PC-9 (cell line): ENCODE data around the gene WDFY3. TPM values are rescaled to one million over a fixed set of nuclear protein-coding genes. Genes with fewer than 3 reads are reported as not detected.

Experiments used
- BruUV-seq: library from RNA; stranded (reverse); fragments of 400-500 nt; replicated peaks from 2 replicates; lab custom pipeline; 2021; lab: Mats Ljungman, UMichigan
- CTCF ChIA-PET: fragments of 300-600 bp; sonication (Branson Sonifier 250); formaldehyde crosslinking; loops from one replicate; lab custom pipeline; 2022; ENCODE audit warnings: antibody characterized with exemption; lab: Charles Lee
- POLR2A ChIA-PET: fragments of 300-600 bp; sonication (Branson Sonifier 250); formaldehyde crosslinking; loops from one replicate; lab custom pipeline; 2022; ENCODE audit warnings: antibody characterized with exemption; ENCODE audit not compliant: unreplicated experiment; lab: Charles Lee
- DNase-seq, 2 experiments: peaks; one replicate each; pipeline versions ENCODE4 v3.0.0 to v3.0.0-alpha.2; 2015 to 2022; ENCODE audit warnings: mixed read lengths in 1 of 2
- H2AFZ ChIP-seq: fragments of 200-600 bp; sonication (generic); 2 replicates; pipeline ENCODE4 v1.8.1; 2017; ENCODE audit warnings: antibody characterized with exemption
- H3F3A ChIP-seq: fragments of 200-600 bp; sonication (generic); 2 replicates; pipeline ENCODE4 v1.8.1; 2017; ENCODE audit warnings: antibody characterized with exemption, mild to moderate bottlenecking, low read depth; ENCODE audit not compliant: insufficient read depth
- H3K27ac ChIP-seq: fragments of 200-600 bp; sonication (generic); 2 replicates; pipeline ENCODE4 v1.6.1; 2016; ENCODE audit warnings: mixed run types
- H3K27me3 ChIP-seq: fragments of 200-600 bp; sonication (generic); 2 replicates; pipeline ENCODE4 v1.6.1; 2016; ENCODE audit warnings: low read depth, mixed run types; ENCODE audit not compliant: insufficient read depth
- H3K36me3 ChIP-seq: fragments of 200-600 bp; sonication (generic); 2 replicates; pipeline ENCODE4 v1.6.1; 2016; ENCODE audit warnings: low read depth, mixed run types
- H3K4me1 ChIP-seq: fragments of 200-600 bp; sonication (generic); replicated peaks from 2 replicates; pipeline ENCODE4 v1.6.1; 2016; ENCODE audit warnings: mixed run types; ENCODE audit not compliant: insufficient read depth
- H3K4me2 ChIP-seq: fragments of 200-600 bp; sonication (generic); 2 replicates; pipeline ENCODE4 v1.6.1; 2017; ENCODE audit warnings: mixed run types
- H3K4me3 ChIP-seq: fragments of 200-600 bp; sonication (generic); 2 replicates; pipeline ENCODE4 v1.6.1; 2016; ENCODE audit warnings: mixed run types
- H3K79me2 ChIP-seq: fragments of 200-600 bp; sonication (generic); 2 replicates; pipeline ENCODE4 v1.6.1; 2017; ENCODE audit warnings: low read depth, mixed run types
- H3K9me2 ChIP-seq: fragments of 200-600 bp; sonication (generic); 2 replicates; pipeline ENCODE4 v1.8.1; 2017; ENCODE audit warnings: mild to moderate bottlenecking; ENCODE audit not compliant: insufficient read depth
- H3K9me3 ChIP-seq: fragments of 200-600 bp; sonication (generic); 2 replicates; pipeline ENCODE4 v1.8.1; 2016; ENCODE audit warnings: low read depth; ENCODE audit not compliant: insufficient read depth
- H4K20me1 ChIP-seq: fragments of 200-600 bp; sonication (generic); 2 replicates; pipeline ENCODE4 v1.8.1; 2017; ENCODE audit not compliant: insufficient read depth
- CTCF ChIP-seq: fragments of 200-600 bp; sonication (generic); conservative IDR thresholded peaks from 2 replicates; pipeline ENCODE4 v1.6.1; 2017; ENCODE audit warnings: mixed run types, antibody characterized with exemption, mild to moderate bottlenecking, moderate library complexity
- EZH2 ChIP-seq: fragments of 200-600 bp; sonication (generic); IDR thresholded peaks from 2 replicates; pipeline ENCODE4 v1.8.0; 2017; ENCODE audit warnings: antibody characterized with exemption, low read depth
- intact Hi-C: fragments of 100-400 bp; cut with micrococcal nuclease; formaldehyde crosslinking; loops from one replicate; pipeline ENCODE4 v1.10.0; 2022; ENCODE audit not compliant: unreplicated experiment
- total RNA-seq: library from RNA; stranded (reverse); gene quantifications from 2 replicates; pipeline ENCODE4 v1.2.3, GENCODE V29; 2021

Gene WDFY3
- total RNA-seq, 1 experiment from 2014 or later = 35.4 TPM

GRCh38 chr4:84912741-84913140 is 53.7 kb downstream of the WDFY3 start:
- H3K4me3 ChIP-seq = no peak overlapping the region
- CTCF ChIA-PET = no interaction called here
- H3K9me3 ChIP-seq = no peaks in the 10 kb centered on the region
- intact Hi-C loops = no loop called here
- DNase-seq = no peak
- H3F3A ChIP-seq = peaks cover 18% of the 10 kb centered on the region; the same call in 1 of the 2 replicates
- TF ChIP-seq EZH2 (no peak), CTCF (no peak)
- no peak overlapping the region for H2AFZ ChIP-seq
- no peaks in the 10 kb centered on the region for H3K79me2 ChIP-seq
- H3K4me2 ChIP-seq = no peak overlapping the region
- no peaks in the 10 kb centered on the region for H3K9me2 ChIP-seq
- H3K36me3 ChIP-seq = no peaks in the 10 kb centered on the region
- POLR2A ChIA-PET = no interaction called here
- H3K4me1 ChIP-seq = peaks cover 16% of the 10 kb centered on the region; the same call in 1 of the 2 replicates
- no peaks in the 10 kb centered on the region for H4K20me1 ChIP-seq
- no TSS peak for BruUV-seq
- no peak overlapping the region for H3K27ac ChIP-seq
- H3K27me3 ChIP-seq = no peaks in the 10 kb centered on the region

GRCh38 chr4:84908876-84909275 is 57.6 kb downstream of the WDFY3 start:
- Histone ChIP-seq H2AFZ (no peak overlapping the region), H3F3A (0 out of 2 replicates have a peak, but pooled peaks cover under 1% of the 10 kb centered on the region), H3K27me3 (no peaks in the 10 kb centered on the region), H3K9me2 (no peaks in the 10 kb centered on the region), H3K9me3 (no peaks in the 10 kb centered on the region), H3K4me1 (no peaks in the 10 kb centered on the region), H3K27ac (no peak overlapping the region), H4K20me1 (no peaks in the 10 kb centered on the region), H3K79me2 (no peaks in the 10 kb centered on the region), H3K36me3 (no peaks in the 10 kb centered on the region), H3K4me2 (no peak overlapping the region), H3K4me3 (no peak overlapping the region)
- TF ChIP-seq CTCF (no peak), EZH2 (no peak)
- DNase-seq = no peak
- BruUV-seq = no TSS peak
- POLR2A ChIA-PET = no interaction called here
- intact Hi-C loops = no loop called here
- CTCF ChIA-PET = no interaction called here

GRCh38 chr4:84907145-84907544 is 59.3 kb downstream of the WDFY3 start:
- intact Hi-C loops = no loop called here
- TF ChIP-seq EZH2 (no peak), CTCF (no peak)
- Histone ChIP-seq H2AFZ (no peak overlapping the region), H3K79me2 (no peaks in the 10 kb centered on the region), H3K36me3 (no peaks in the 10 kb centered on the region), H4K20me1 (no peaks in the 10 kb centered on the region), H3K4me1 (no peaks in the 10 kb centered on the region), H3K4me3 (no peak overlapping the region), H3F3A (no peaks in the 10 kb centered on the region), H3K9me2 (no peaks in the 10 kb centered on the region), H3K9me3 (no peaks in the 10 kb centered on the region), H3K27ac (no peak overlapping the region), H3K4me2 (no peak overlapping the region), H3K27me3 (no peaks in the 10 kb centered on the region)
- no TSS peak for BruUV-seq
- DNase-seq = no peak
- ChIA-PET CTCF (no interaction called here), POLR2A (no interaction called here)
